Ramos (cell line): ENCODE measurements around the gene IQSEC1.

Experiments used
- in situ Hi-C: fragments of 300-500 bp; cut with MboI; formaldehyde crosslinking; loops from one replicate; pipeline ENCODE4 v1.14.3; 2022; ENCODE audit warnings: low sequenced_read_pairs; ENCODE audit not compliant: unreplicated experiment

The IQSEC1 gene

GRCh38 chr3:13039213-13039896, 33.9 kb downstream of the IQSEC1 start:
- in situ Hi-C loops, result no loop called here

- in situ Hi-C loops, result no loop called here
Observed at GRCh38 chr3:13037458-13038117, 35.6 kb downstream of the IQSEC1 start.

- in situ Hi-C loops, result no loop called here
Observed at GRCh38 chr3:13034861-13035260, 38.4 kb downstream of the IQSEC1 start.

- in situ Hi-C loops, result no loop called here
Observed at GRCh38 chr3:13034109-13034800, 39.0 kb downstream of the IQSEC1 start.

GRCh38 chr3:13032206-13032605, 41.0 kb downstream of the IQSEC1 start:
- in situ Hi-C loops, result no loop called here

- in situ Hi-C loops, result no loop called here
Observed at GRCh38 chr3:13031621-13032020, 41.6 kb downstream of the IQSEC1 start.

- in situ Hi-C loops, result no loop called here
Observed at GRCh38 chr3:13030684-13031083, 42.5 kb downstream of the IQSEC1 start.

GRCh38 chr3:13028010-13028821, 45.0 kb downstream of the IQSEC1 start:
- in situ Hi-C loops, result no loop called here

- in situ Hi-C loops, result no loop called here
Observed at GRCh38 chr3:13027154-13027553, 46.1 kb downstream of the IQSEC1 start.

GRCh38 chr3:13026534-13026933, 46.7 kb downstream of the IQSEC1 start:
- in situ Hi-C loops, result no loop called here

GRCh38 chr3:13025778-13026518, 47.3 kb downstream of the IQSEC1 start:
- in situ Hi-C loops, result no loop called here

- in situ Hi-C loops, result no loop called here
Observed at GRCh38 chr3:13025090-13025489, 48.1 kb downstream of the IQSEC1 start.

GRCh38 chr3:13024765-13025065, 48.5 kb downstream of the IQSEC1 start:
- in situ Hi-C loops, result no loop called here

GRCh38 chr3:13023971-13024764, 49.1 kb downstream of the IQSEC1 start:
- in situ Hi-C loops, result no loop called here

- in situ Hi-C loops, result no loop called here
Observed at GRCh38 chr3:13023235-13023970, 49.8 kb downstream of the IQSEC1 start.

- in situ Hi-C loops, result no loop called here
Observed at GRCh38 chr3:13022348-13023234, 50.6 kb downstream of the IQSEC1 start.

- in situ Hi-C loops, result no loop called here
Observed at GRCh38 chr3:13021141-13022114, 51.8 kb downstream of the IQSEC1 start.
